Karpas-422 (cell line): ENCODE measurements around the gene NCKAP5. TPM values are rescaled to one million over a fixed set of nuclear protein-coding genes. Genes with fewer than 3 reads are reported as not detected.

Source experiments
- DNase-seq: peaks from one replicate; pipeline ENCODE4 v3.0.0-alpha.2; 2015
- H2AFZ ChIP-seq: fragments of 200-600 bp; sonication (generic); 2 replicates; pipeline ENCODE4 v1.6.1; 2014; ENCODE audit warnings: antibody characterized with exemption, low read length, mixed read lengths
- H3K27ac ChIP-seq: fragments of 200-600 bp; sonication (generic); 2 replicates; pipeline ENCODE4 v1.5.1; 2014; ENCODE audit warnings: mild to moderate bottlenecking, low read length, moderate library complexity
- H3K27me3 ChIP-seq: fragments of 200-600 bp; sonication (generic); 2 replicates; pipeline ENCODE4 v1.6.1; 2014; ENCODE audit warnings: low read length, mixed read lengths
- H3K36me3 ChIP-seq: fragments of 200-600 bp; sonication (generic); 2 replicates; pipeline ENCODE4 v1.6.1; 2014; ENCODE audit warnings: low read length, mixed read lengths; ENCODE audit not compliant: insufficient read depth
- H3K4me1 ChIP-seq: fragments of 200-600 bp; sonication (generic); 2 replicates; pipeline ENCODE4 v1.6.1; 2014; ENCODE audit warnings: mild to moderate bottlenecking, low read length, mixed read lengths
- H3K4me2 ChIP-seq: fragments of 200-600 bp; sonication (generic); 2 replicates; pipeline ENCODE4 v1.6.1; 2014; ENCODE audit warnings: low read length, low read depth, mild to moderate bottlenecking; ENCODE audit not compliant: poor library complexity, severe bottlenecking
- H3K4me3 ChIP-seq: fragments of 200-600 bp; sonication (generic); 2 replicates; pipeline ENCODE4 v1.5.1; 2014; ENCODE audit warnings: mild to moderate bottlenecking, antibody characterized with exemption, low read length, mixed read lengths
- H3K79me2 ChIP-seq: fragments of 200-600 bp; sonication (generic); 2 replicates; pipeline ENCODE4 v1.6.1; 2014; ENCODE audit warnings: mild to moderate bottlenecking, low read length, mixed read lengths
- H3K9ac ChIP-seq: fragments of 200-600 bp; sonication (generic); 2 replicates; pipeline ENCODE4 v1.6.0; 2014; ENCODE audit warnings: low read length
- H3K9me2 ChIP-seq: fragments of 200-600 bp; sonication (generic), shearing (Covaris generic); replicated peaks from 2 replicates; pipeline ENCODE4 v1.6.0; 2014; ENCODE audit warnings: mild to moderate bottlenecking, low read length, moderate library complexity; ENCODE audit not compliant: insufficient read depth
- H3K9me3 ChIP-seq: fragments of 300-700, 200-600 bp; sonication (generic); 2 replicates; pipeline ENCODE4 v1.6.1; 2014; ENCODE audit warnings: low read length, mixed read lengths
- H4K20me1 ChIP-seq: fragments of 200-600 bp; sonication (generic); 2 replicates; pipeline ENCODE4 v1.6.1; 2014; ENCODE audit warnings: mild to moderate bottlenecking, antibody characterized with exemption, low read length, low read depth; ENCODE audit not compliant: insufficient read depth
- total RNA-seq: library from RNA; depleted of rRNA; stranded (reverse); fragments of >200 nt; shearing (Covaris generic); gene quantifications from 2 replicates; pipeline ENCODE4 v1.2.3, GENCODE V29; 2014; ENCODE audit warnings: low replicate concordance

The NCKAP5 gene
- total RNA-seq, 1 experiment from 2014 or later = not detected

DNA sequence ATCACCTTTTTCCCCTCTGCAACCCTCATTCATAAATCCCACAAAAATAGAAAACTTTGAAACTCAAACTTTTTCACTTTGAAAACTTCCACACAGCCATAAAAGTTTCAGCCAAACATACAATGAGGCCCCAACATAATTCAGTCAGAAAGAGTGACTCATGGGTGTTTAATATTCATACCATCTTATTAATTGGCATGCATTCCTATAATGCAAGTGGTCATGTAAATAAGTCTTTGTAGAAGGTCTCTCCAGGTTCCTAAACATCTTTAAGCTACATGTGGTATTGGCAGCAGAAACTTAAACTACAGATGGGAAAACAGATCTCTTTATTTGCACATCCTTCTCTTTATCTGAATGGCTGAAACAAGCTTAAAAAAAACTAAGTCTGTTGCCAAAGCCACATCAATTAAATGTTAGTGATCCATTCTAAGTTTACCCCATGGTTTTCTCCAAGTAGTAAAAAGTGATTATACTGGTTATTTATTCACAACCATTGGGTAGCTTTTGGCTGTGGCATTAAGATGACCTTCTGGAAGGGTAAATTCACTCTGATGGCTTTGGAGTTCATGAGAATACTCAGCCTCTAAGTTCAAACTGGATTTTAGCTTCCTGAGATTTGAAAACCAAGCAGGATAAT, 828.1 kb downstream of the NCKAP5 start:
- no peak for DNase-seq
- H3K9me3 ChIP-seq = no peaks in the 10 kb centered on the region
- no peaks in the 10 kb centered on the region for H3K27me3 ChIP-seq
- H3K9me2 ChIP-seq = no peaks in the 10 kb centered on the region
- no peak overlapping the region for H3K9ac ChIP-seq
- no peaks in the 10 kb centered on the region for H3K79me2 ChIP-seq
- no peaks in the 10 kb centered on the region for H4K20me1 ChIP-seq
- H3K36me3 ChIP-seq = no peaks in the 10 kb centered on the region
- H3K4me1 ChIP-seq = no peaks in the 10 kb centered on the region
- H3K4me2 ChIP-seq = no peak overlapping the region
- no peak overlapping the region for H3K4me3 ChIP-seq
- H3K27ac ChIP-seq = no peak overlapping the region
- H2AFZ ChIP-seq = no peak overlapping the region

DNA sequence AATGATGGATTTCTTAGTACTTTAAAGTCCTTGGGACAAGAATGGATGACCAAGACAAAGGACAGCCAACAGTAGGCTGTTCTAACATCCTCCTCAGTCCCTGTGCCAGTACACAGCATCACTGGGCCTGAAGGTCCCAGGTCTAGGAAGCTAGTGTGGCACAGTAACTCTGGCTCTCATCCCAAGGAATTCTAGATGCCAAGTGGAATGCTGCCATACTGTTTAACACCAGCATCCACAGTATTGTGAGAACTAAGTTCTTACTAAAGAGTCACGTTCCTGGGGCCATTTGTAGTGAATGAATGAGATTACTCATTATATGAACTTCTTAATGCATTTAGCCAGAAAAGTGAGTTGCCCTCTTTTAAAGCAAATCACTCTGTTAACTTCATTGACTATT, 830.0 kb downstream of the NCKAP5 start:
- H3K4me1 ChIP-seq = no peaks in the 10 kb centered on the region
- H4K20me1 ChIP-seq = no peaks in the 10 kb centered on the region
- H3K9ac ChIP-seq = no peak overlapping the region
- no peak for DNase-seq
- H3K4me2 ChIP-seq = no peak overlapping the region
- no peaks in the 10 kb centered on the region for H3K27me3 ChIP-seq
- no peak overlapping the region for H3K4me3 ChIP-seq
- no peaks in the 10 kb centered on the region for H3K36me3 ChIP-seq
- no peaks in the 10 kb centered on the region for H3K9me2 ChIP-seq
- no peak overlapping the region for H2AFZ ChIP-seq
- no peak overlapping the region for H3K27ac ChIP-seq
- H3K79me2 ChIP-seq = no peaks in the 10 kb centered on the region
- H3K9me3 ChIP-seq = no peaks in the 10 kb centered on the region

GRCh38 chr2:132736059-132736458, 832.2 kb downstream of the NCKAP5 start:
- Histone ChIP-seq H3K79me2 (no peaks in the 10 kb centered on the region), H3K36me3 (no peaks in the 10 kb centered on the region), H3K9me3 (no peaks in the 10 kb centered on the region), H3K4me2 (no peak overlapping the region), H4K20me1 (no peaks in the 10 kb centered on the region), H3K9me2 (no peaks in the 10 kb centered on the region), H3K27ac (no peak overlapping the region), H2AFZ (no peak overlapping the region), H3K9ac (no peak overlapping the region), H3K4me3 (no peak overlapping the region), H3K4me1 (no peaks in the 10 kb centered on the region), H3K27me3 (no peaks in the 10 kb centered on the region)
- DNase-seq = no peak

- Histone ChIP-seq H2AFZ (no peak overlapping the region), H3K4me3 (no peak overlapping the region), H3K79me2 (no peaks in the 10 kb centered on the region), H3K27me3 (no peaks in the 10 kb centered on the region), H3K4me1 (no peaks in the 10 kb centered on the region), H3K4me2 (no peak overlapping the region), H3K9ac (no peak overlapping the region), H3K36me3 (no peaks in the 10 kb centered on the region), H3K27ac (no peak overlapping the region), H3K9me3 (no peaks in the 10 kb centered on the region), H4K20me1 (no peaks in the 10 kb centered on the region), H3K9me2 (no peaks in the 10 kb centered on the region)
- DNase-seq = no peak
Observed at GRCh38 chr2:132734961-132735360, 833.3 kb downstream of the NCKAP5 start.

GRCh38 chr2:132733094-132733493, 835.2 kb downstream of the NCKAP5 start:
- Histone ChIP-seq H3K27ac (no peak overlapping the region), H3K9ac (no peak overlapping the region), H3K9me2 (no peaks in the 10 kb centered on the region), H4K20me1 (no peaks in the 10 kb centered on the region), H3K9me3 (no peaks in the 10 kb centered on the region), H3K4me1 (no peaks in the 10 kb centered on the region), H2AFZ (no peak overlapping the region), H3K4me2 (no peak overlapping the region), H3K79me2 (no peaks in the 10 kb centered on the region), H3K27me3 (no peaks in the 10 kb centered on the region), H3K4me3 (no peak overlapping the region), H3K36me3 (no peaks in the 10 kb centered on the region)
- DNase-seq = no peak

DNA sequence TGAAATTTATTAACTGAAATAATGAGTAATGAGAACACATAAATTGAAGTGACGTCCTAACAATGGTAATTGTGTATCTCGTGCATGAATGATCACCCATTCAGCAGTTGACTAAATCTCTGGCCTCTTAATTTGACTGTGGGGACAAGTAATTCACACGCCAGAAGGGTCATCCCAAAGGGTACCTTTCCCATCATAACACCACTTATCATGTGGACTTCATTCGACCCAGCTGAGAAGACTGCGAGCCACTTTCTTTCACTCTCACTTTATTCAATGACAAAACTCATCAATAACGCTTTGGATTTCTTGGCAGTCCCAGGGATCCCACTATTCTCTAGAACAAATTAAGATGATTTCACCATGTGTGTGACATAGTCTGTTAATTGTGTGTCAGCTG, 835.6 kb downstream of the NCKAP5 start:
- Histone ChIP-seq H3K9ac (no peak overlapping the region), H3K4me3 (no peak overlapping the region), H4K20me1 (no peaks in the 10 kb centered on the region), H2AFZ (no peak overlapping the region), H3K27ac (no peak overlapping the region), H3K27me3 (no peaks in the 10 kb centered on the region), H3K9me2 (no peaks in the 10 kb centered on the region), H3K4me2 (no peak overlapping the region), H3K79me2 (no peaks in the 10 kb centered on the region), H3K4me1 (no peaks in the 10 kb centered on the region), H3K36me3 (no peaks in the 10 kb centered on the region), H3K9me3 (no peaks in the 10 kb centered on the region)
- DNase-seq = no peak

- no peak overlapping the region for H2AFZ ChIP-seq
- H4K20me1 ChIP-seq = no peaks in the 10 kb centered on the region
- H3K9me2 ChIP-seq = no peaks in the 10 kb centered on the region
- no peaks in the 10 kb centered on the region for H3K27me3 ChIP-seq
- no peaks in the 10 kb centered on the region for H3K4me1 ChIP-seq
- H3K9ac ChIP-seq = no peak overlapping the region
- H3K4me3 ChIP-seq = no peak overlapping the region
- H3K79me2 ChIP-seq = no peaks in the 10 kb centered on the region
- H3K27ac ChIP-seq = no peak overlapping the region
- H3K4me2 ChIP-seq = no peak overlapping the region
- no peaks in the 10 kb centered on the region for H3K36me3 ChIP-seq
- H3K9me3 ChIP-seq = no peaks in the 10 kb centered on the region
- no peak for DNase-seq
Observed at GRCh38 chr2:132731441-132731840, 836.8 kb downstream of the NCKAP5 start.

DNA sequence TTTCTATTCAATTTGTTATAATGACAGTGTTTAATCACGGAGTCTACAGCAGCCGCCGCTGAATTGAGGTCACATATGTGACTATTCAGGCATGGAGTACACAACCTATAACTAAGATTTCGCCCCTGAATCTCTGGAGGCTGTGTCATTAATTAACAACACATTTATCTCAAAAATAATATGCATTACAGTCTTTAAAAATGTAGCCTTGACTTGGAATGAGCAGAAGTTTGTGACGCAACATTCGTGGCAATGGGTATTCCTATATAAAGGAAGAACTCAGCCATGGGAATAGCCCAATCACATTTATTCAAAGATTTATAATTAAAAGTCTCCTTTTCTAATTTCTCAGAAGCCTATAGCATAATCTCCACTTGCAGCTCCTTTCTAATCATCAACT, 837.7 kb downstream of the NCKAP5 start:
- H3K4me3 ChIP-seq = no peak overlapping the region

GRCh38 chr2:132729522-132729921, 838.7 kb downstream of the NCKAP5 start:
- H3K9ac ChIP-seq = no peak overlapping the region
- H3K9me3 ChIP-seq = no peaks in the 10 kb centered on the region
- no peaks in the 10 kb centered on the region for H3K4me1 ChIP-seq
- H3K4me2 ChIP-seq = no peak overlapping the region
- no peaks in the 10 kb centered on the region for H3K36me3 ChIP-seq
- no peak for DNase-seq
- no peak overlapping the region for H3K4me3 ChIP-seq
- no peaks in the 10 kb centered on the region for H3K9me2 ChIP-seq
- no peak overlapping the region for H3K27ac ChIP-seq
- H3K79me2 ChIP-seq = no peaks in the 10 kb centered on the region
- no peak overlapping the region for H2AFZ ChIP-seq
- no peaks in the 10 kb centered on the region for H3K27me3 ChIP-seq
- no peaks in the 10 kb centered on the region for H4K20me1 ChIP-seq

More for the DNA sequence above, 837.7 kb downstream of the NCKAP5 start:
- H3K4me2 ChIP-seq = no peak overlapping the region
- no peak overlapping the region for H2AFZ ChIP-seq
- H3K36me3 ChIP-seq = no peaks in the 10 kb centered on the region
- no peak overlapping the region for H3K27ac ChIP-seq
- H3K79me2 ChIP-seq = no peaks in the 10 kb centered on the region
- no peaks in the 10 kb centered on the region for H4K20me1 ChIP-seq
- no peak for DNase-seq
- H3K9me3 ChIP-seq = no peaks in the 10 kb centered on the region
- H3K27me3 ChIP-seq = no peaks in the 10 kb centered on the region
- H3K9me2 ChIP-seq = no peaks in the 10 kb centered on the region
- H3K4me1 ChIP-seq = no peaks in the 10 kb centered on the region
- no peak overlapping the region for H3K9ac ChIP-seq
